A549 (cell line): ENCODE data around the gene TMEM207.

ENCODE experiments used
- EP300 ChIP-seq, 2 experiments: fragments of >200 bp; sonication (Bioruptor Twin); formaldehyde crosslinking; IDR thresholded peaks; 2 replicates in 1 of 2; 3 replicates in 1 of 2; pipeline ENCODE4 v1.6.1; 2016 to 2017
- KDM1A ChIP-seq: fragments of 200-600 bp; sonication (generic); IDR thresholded peaks from 2 replicates; pipeline ENCODE4 v1.6.1; 2016; ENCODE audit warnings: low read depth, mild to moderate bottlenecking
- PHF8 ChIP-seq: fragments of 200-600 bp; sonication (generic); IDR thresholded peaks from 2 replicates; pipeline ENCODE4 v1.6.1; 2016; ENCODE audit warnings: low read depth, mild to moderate bottlenecking, antibody characterized with exemption, moderate library complexity, borderline replicate concordance
- POLR2A ChIP-seq: IDR thresholded peaks from 2 replicates; pipeline ENCODE4 v1.6.1; 2012; ENCODE audit warnings: mild to moderate bottlenecking, low read length
- POLR2AphosphoS2 ChIP-seq: conservative IDR thresholded peaks from 2 replicates; pipeline ENCODE4 v1.6.1; 2012; ENCODE audit warnings: low read length, improper control_type of control experiment, inconsistent platforms
- RARB ChIP-seq: fragments of 250-450 bp; sonication (Bioruptor Pico); IDR thresholded peaks from 2 replicates; pipeline ENCODE4 v1.8.0; 2021; ENCODE audit warnings: mild to moderate bottlenecking, moderate library complexity
- TF ChIP-seq, protein P1 (sequence below): fragments of >200 bp; sonication (Bioruptor Twin); formaldehyde crosslinking; IDR thresholded peaks from 3 replicates; pipeline ENCODE4 v1.5.1; 2016
- TF ChIP-seq, protein P2 (sequence below): fragments of 250-450 bp; sonication (Bioruptor Pico); IDR thresholded peaks from 2 replicates; pipeline ENCODE4 v1.5.0; 2021; ENCODE audit warnings: mild to moderate bottlenecking, moderate library complexity, borderline replicate concordance

DNA sequence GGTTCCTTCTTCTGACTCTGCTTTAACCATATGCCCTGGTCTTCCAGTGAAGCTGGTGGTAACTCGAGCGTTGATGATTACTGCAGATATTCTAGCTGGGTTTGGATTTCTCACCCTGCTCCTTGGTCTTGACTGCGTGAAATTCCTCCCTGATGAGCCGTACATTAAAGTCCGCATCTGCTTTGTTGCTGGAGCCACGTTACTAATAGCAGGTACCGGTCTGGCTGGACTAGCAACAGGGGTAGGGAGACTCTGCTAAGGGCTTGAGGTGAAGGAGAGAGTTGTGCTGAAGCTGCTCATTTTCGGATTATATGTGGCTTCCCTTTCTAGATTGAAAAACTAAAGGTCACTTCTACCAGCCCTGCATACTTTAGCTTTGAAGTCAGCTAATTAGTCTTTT is 45.0 kb downstream of the TMEM207 start:
- TF ChIP-seq POLR2A (no peak), KDM1A (no peak), EP300 (IDR thresholded peaks at IDR 0.05) (no peak), POLR2AphosphoS2 (no peak), RARB (no peak), PHF8 (no peak)
- TF ChIP-seq, protein P1, sequence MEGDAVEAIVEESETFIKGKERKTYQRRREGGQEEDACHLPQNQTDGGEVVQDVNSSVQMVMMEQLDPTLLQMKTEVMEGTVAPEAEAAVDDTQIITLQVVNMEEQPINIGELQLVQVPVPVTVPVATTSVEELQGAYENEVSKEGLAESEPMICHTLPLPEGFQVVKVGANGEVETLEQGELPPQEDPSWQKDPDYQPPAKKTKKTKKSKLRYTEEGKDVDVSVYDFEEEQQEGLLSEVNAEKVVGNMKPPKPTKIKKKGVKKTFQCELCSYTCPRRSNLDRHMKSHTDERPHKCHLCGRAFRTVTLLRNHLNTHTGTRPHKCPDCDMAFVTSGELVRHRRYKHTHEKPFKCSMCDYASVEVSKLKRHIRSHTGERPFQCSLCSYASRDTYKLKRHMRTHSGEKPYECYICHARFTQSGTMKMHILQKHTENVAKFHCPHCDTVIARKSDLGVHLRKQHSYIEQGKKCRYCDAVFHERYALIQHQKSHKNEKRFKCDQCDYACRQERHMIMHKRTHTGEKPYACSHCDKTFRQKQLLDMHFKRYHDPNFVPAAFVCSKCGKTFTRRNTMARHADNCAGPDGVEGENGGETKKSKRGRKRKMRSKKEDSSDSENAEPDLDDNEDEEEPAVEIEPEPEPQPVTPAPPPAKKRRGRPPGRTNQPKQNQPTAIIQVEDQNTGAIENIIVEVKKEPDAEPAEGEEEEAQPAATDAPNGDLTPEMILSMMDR, result no peak
- TF ChIP-seq, protein P2, sequence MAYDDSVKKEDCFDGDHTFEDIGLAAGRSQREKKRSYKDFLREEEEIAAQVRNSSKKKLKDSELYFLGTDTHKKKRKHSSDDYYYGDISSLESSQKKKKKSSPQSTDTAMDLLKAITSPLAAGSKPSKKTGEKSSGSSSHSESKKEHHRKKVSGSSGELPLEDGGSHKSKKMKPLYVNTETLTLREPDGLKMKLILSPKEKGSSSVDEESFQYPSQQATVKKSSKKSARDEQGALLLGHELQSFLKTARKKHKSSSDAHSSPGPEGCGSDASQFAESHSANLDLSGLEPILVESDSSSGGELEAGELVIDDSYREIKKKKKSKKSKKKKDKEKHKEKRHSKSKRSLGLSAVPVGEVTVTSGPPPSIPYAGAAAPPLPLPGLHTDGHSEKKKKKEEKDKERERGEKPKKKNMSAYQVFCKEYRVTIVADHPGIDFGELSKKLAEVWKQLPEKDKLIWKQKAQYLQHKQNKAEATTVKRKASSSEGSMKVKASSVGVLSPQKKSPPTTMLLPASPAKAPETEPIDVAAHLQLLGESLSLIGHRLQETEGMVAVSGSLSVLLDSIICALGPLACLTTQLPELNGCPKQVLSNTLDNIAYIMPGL, result no peak
